GM18867 (cell line): Measurements from ENCODE around the gene CWC27.
"Not testable (repeated sequence)": the region's sequence is repeated elsewhere in the genome, so short reads cannot be mapped to it uniquely, and the experiment has no call there.

Experiments
- ATAC-seq: cut with Tn5 transposase; IDR thresholded peaks from one replicate; pipeline ENCODE4 v1.9.1; 2021; ENCODE audit warnings: mild to moderate bottlenecking, moderate library complexity; ENCODE audit not compliant: unreplicated experiment

The CWC27 gene

GRCh38 chr5:64907399-64907798, 138.7 kb downstream of the CWC27 start:
- ATAC-seq: not testable (repeated sequence)

DNA sequence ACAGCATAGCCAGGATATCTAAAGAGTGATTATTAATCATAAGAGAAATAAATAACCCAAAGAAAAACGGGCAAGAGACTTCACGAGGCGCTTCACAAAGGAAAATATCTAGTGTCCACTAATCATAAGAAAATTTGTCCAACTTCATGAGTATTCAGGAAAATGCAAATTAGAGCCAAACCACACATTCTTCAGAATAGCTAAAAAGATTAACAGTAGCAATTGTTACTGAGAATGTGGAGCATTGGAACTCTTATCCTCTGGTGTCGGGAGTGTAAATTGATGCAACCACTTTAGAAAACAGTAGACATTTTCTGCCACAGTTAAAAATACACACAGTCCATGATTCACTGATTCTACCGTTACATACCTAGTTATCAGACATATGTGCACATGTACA, 145.7 kb downstream of the CWC27 start:
- ATAC-seq: no peak

DNA sequence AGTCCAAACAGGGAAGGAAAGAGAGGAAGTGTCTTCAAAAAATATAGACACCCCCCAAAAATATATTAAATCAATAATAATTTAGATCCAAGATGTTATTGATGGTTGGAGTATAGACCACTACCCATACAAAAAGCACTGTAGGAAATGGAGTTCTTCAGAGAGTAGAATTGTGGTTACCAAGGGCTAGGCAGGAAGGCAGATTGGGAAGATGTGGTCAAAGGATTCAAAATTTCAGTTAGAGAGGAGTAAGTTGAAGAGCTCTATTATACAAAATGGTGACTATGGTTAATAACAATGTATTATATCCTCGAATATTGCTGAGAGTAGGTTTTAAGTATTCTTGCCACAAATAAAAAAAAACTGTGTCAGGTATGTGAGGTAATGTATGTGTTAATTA, 149.4 kb downstream of the CWC27 start:
- no peak for ATAC-seq

DNA sequence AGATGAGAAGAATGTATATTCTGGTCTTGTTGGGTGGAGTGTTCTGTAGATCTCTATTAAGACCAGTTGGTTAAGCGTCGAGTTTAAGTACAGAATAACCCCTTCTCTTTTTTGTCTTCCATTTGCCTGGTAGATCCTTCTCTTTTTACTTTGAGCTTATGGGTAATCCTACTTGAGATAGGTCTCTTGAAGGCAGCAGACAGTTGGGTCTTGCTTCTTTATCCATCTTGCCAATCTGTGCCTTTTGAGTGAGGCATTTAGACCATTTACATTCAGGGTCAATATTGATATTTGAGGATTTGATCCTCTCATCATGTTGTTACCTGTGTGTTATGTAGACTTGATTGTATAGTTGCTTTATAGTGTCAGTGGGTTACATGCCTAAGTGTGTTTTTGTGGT, 152.7 kb downstream of the CWC27 start:
- no peak for ATAC-seq

DNA sequence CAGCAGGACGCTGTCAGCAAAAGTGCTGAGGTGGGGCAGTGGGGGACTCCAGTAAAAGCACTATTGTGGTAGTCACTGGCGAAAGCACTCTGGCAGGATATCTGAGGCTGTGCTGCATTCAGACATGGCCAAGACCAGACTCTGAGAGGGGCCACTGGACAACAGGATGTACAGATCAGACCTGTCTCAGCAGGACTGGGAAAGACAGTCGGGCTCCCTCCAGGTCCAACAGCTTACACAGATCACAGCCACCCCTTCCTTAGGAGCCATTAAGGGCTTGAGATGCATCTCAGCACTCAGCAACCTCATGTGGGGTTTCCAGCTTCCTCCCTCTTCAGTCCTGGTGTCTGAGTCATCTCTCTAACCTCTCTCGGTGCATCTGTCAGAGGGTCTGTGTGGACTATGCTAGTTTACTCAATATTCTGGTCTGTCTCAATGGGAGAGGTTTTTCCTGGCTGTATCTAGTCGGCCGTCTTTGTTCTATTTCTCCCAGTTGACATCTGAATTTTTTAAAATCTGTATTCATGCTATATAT, 154.5 kb downstream of the CWC27 start:
- no peak for ATAC-seq

DNA sequence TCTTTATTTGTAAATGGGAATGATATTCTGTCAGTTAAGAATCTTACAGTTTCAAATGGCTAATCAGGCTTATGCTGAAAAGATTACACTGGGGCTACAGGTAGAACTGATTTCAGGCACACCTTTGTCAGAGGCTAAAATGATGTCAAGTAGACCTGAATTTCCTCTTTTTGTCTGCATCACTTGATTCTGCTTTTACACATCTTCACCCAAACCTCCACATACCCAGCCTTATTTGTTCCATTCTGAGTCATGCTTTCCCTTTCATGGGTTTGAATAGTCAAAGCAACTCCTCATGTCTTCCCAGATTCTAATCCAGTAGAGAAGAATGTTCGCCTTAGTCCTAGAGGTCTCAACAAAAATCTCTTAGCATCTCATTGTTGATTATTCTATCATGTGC, 156.4 kb downstream of the CWC27 start:
- ATAC-seq: no peak

- ATAC-seq: no peak
Observed at GRCh38 chr5:64929833-64930232, 161.1 kb downstream of the CWC27 start.

GRCh38 chr5:64930672-64931318, 162.1 kb downstream of the CWC27 start:
- no peak for ATAC-seq

- not testable (repeated sequence) for ATAC-seq
Observed at GRCh38 chr5:64939422-64939771, 170.7 kb downstream of the CWC27 start.

DNA sequence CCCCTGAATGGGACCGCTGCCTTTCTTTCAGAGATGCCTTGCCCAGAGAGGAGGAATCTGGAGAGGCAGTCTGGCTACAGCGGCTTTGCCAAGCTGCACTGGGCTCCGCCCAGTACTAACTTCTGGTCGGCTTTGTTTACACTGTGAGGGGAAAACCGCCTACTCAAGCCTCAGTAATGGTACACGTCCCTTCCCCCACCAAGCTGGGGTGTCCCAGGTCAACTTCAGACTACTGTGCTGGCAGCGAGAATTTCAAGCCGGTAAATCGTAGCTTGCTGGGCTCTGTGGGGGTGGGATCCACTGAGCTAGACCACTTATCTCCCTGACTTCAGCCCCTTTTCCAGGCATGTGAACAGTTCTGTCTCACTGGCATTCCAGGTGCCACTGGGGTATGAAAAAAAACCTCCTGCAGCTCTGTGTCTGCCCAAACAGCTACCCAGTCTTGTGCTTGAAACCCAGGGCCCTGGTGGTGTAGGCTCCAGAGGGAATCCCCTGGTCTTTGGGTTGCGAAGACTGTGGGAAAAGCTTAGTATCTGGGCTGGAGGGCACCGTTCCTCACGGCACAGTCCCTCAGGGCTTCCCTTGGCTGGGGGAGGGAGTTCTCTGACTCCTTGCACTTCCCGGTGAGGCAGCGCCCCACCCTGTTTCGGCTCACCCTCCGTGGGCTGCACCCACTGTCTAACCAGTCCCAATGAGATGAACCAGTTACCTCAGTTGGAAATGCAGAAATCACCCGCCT, 171.2 kb downstream of the CWC27 start:
- ATAC-seq: no peak

- no peak for ATAC-seq
Observed at GRCh38 chr5:64942460-64942859, 173.7 kb downstream of the CWC27 start.

DNA sequence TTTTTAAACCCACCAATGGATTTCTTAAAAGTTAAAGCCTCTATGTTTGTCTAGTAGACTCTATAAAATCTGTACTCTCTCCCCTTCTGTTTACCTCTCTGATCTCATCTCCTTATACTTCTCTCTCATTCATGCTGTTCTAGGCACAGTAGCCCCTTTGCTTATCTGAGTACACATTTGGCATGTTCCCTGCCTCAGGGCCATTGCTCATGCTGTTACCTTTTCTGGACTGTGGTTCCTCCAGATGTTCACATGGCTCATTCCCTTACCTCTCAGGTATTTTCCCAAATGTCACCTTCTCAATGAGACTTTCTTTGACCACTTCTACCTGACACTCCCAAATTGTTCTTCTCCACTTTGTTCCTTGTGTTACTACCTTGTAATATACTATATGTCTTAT, 176.1 kb downstream of the CWC27 start:
- no peak for ATAC-seq

GRCh38 chr5:64947031-64947430, 178.3 kb downstream of the CWC27 start:
- ATAC-seq: no peak

DNA sequence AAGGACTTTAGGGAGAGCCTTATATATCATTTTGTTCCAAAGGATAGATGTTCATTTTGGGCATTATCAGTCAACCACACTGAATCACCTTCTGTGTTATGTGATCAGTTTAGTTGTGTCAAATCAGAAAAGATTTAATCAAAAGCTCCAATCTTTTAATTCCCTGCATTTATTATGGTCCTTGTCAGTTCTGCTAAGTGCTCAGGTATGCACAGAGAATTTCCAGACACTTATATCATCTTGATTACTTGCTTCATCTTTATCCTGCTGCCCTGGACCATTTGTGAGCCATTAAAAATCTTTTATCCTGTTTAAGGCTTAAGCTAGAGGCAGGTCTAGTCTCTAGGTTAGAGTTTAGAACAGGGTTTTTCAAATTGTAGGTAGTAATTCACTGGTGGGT, 179.1 kb downstream of the CWC27 start:
- ATAC-seq: no peak

DNA sequence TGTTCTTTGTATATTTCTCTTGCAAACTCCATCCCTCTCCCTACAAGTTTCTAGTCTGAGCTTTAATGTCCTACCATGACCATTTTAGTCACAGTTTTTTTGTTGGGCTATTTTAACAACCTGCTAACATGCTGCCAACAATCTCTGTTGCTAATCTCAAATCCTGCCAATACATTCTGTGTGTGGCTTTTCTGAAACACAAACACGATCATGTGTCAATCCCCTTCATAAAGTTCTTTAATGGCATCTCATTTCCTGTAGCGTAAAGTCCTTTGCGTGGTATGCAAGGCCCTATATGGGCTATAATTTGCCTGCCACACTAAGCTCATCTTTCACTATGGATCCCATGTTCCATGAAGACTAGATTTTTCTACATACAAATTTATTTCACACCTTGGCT, 180.6 kb downstream of the CWC27 start:
- no peak for ATAC-seq

GRCh38 chr5:64952951-64953673, 184.4 kb downstream of the CWC27 start:
- ATAC-seq: no peak

- ATAC-seq: no peak
Observed at GRCh38 chr5:64954518-64954917, 185.8 kb downstream of the CWC27 start.

DNA sequence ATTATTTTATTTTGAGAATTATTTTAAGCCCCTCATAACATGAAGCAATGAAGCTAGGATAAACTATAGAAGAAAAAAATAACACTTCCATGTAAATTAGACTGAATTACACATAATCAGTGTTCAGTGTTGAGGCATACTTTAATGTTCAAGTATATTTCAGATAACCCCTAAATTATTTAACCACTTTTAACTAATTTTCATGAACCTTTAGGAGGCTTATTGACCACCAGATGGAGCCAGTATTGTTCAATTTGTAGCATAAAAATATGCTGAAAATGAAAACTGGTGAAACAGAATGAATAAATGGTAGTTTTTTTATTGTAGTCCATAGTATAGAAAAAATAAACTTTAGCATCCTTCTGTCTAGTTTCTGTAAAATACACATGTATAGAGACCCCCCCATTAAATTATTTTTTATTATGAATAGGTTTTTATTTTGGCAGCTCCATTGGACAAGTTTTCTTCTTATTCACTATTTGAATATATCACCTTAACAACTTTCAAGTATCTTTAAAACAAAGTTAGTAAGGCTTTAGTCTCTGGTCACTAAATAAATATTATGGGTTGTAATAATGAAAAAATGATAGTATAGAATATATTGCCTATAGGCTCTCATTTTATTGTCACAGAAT, 190.1 kb downstream of the CWC27 start:
- ATAC-seq: no peak

GRCh38 chr5:64963278-64963677, 194.5 kb downstream of the CWC27 start:
- no peak for ATAC-seq

DNA sequence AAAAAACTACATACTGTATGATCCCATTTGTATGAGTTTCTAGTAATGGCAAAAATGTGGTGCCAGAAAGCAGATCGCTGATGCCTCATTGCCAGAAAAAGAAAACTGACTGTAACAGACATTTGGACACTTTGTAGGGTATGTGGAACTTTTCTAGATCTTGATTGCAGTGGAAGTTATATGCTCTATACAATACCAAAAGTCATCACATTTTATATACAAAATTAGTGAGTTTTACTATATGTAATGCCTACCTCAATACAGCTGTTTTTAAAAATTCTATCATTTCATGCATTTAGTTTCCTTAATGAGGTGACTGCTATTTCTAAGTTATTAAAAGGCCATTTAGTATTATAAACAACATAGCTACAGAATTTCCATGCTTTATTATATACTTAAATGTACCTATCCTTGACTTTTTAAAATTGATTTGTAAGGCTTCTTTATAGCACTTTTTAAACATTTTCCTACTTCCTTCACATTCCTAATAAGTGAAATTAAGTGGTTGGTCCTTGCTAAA, 199.9 kb downstream of the CWC27 start:
- no peak for ATAC-seq

GRCh38 chr5:64969578-64969977, 200.8 kb downstream of the CWC27 start:
- no peak for ATAC-seq
